Measurements from ENCODE around the gene STUB1.

STUB1 gene

DNA sequence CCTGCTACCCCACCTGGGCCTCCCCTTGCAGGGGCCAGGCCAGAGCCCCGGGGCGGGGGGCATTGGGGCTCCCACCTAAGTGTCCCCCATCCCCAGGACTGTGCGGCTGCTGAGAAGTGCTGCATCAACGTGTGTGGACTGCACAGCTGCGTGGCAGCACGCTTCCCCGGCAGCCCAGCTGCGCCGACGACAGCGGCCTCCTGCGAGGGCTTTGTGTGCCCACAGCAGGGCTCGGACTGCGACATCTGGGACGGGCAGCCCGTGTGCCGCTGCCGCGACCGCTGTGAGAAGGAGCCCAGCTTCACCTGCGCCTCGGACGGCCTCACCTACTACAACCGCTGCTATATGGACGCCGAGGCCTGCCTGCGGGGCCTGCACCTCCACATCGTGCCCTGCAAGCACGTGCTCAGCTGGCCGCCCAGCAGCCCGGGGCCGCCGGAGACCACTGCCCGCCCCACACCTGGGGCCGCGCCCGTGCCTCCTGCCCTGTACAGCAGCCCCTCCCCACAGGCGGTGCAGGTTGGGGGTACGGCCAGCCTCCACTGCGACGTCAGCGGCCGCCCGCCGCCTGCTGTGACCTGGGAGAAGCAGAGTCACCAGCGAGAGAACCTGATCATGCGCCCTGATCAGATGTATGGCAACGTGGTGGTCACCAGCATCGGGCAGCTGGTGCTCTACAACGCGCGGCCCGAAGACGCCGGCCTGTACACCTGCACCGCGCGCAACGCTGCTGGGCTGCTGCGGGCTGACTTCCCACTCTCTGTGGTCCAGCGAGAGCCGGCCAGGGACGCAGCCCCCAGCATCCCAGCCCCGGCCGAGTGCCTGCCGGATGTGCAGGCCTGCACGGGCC, 47.5 kb upstream of the STUB1 start:
- Histone ChIP-seq H3K4me2 (ENCODE audit: low read length) (no peak overlapping the region), H3K79me2 (ENCODE audit: insufficient read depth, low read length) (no peaks in the 10 kb centered on the region), H3K4me3 (ENCODE audit: low read depth, low read length, poor library complexity, severe bottlenecking) (no peak overlapping the region), H4K20me1 (ENCODE audit: insufficient read depth, low read length) (no peaks in the 10 kb centered on the region), H3K9me2 (ENCODE audit: low read depth, low read length) (no peaks in the 10 kb centered on the region), H3F3A (ENCODE audit: insufficient read depth, low read length) (no peaks in the 10 kb centered on the region), H3K36me3 (ENCODE audit: insufficient read depth, low read length) (no peaks in the 10 kb centered on the region), H3K4me1 (ENCODE audit: insufficient read depth, low read length, severe bottlenecking) (peaks cover 11% of the 10 kb centered on the region), H3K27ac (ENCODE audit: low read depth, low read length, poor library complexity, severe bottlenecking) (no peak overlapping the region), H2AFZ (ENCODE audit: low read length) (no peak overlapping the region), H3K27me3 (ENCODE audit: insufficient read depth, low read length) (no peaks in the 10 kb centered on the region; the same call in 1 of the 2 replicates), H3K9ac (ENCODE audit: low read length) (no peak overlapping the region), H3K9me3 (ENCODE audit: low read length) (no peaks in the 10 kb centered on the region)
- no peak for TF ChIP-seq EZH2 (IDR thresholded peaks at IDR 0.05; ENCODE audit: borderline replicate concordance, low read length)
- no peak for TF ChIP-seq CTCF (IDR thresholded peaks at IDR 0.05; ENCODE audit: low read length)

DNA sequence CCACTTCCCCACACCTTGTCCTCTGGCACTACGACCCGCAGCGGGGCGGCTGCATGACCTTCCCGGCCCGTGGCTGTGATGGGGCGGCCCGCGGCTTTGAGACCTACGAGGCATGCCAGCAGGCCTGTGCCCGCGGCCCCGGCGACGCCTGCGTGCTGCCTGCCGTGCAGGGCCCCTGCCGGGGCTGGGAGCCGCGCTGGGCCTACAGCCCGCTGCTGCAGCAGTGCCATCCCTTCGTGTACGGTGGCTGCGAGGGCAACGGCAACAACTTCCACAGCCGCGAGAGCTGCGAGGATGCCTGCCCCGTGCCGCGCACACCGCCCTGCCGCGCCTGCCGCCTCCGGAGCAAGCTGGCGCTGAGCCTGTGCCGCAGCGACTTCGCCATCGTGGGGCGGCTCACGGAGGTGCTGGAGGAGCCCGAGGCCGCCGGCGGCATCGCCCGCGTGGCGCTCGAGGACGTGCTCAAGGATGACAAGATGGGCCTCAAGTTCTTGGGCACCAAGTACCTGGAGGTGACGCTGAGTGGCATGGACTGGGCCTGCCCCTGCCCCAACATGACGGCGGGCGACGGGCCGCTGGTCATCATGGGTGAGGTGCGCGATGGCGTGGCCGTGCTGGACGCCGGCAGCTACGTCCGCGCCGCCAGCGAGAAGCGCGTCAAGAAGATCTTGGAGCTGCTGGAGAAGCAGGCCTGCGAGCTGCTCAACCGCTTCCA, 46.7 kb upstream of the STUB1 start:
- Histone ChIP-seq H3K9ac (ENCODE audit: low read length) (no peak overlapping the region), H3K36me3 (ENCODE audit: insufficient read depth, low read length) (no peaks in the 10 kb centered on the region), H3K27me3 (ENCODE audit: insufficient read depth, low read length) (no peaks in the 10 kb centered on the region; the same call in 1 of the 2 replicates), H3K4me2 (ENCODE audit: low read length) (no peak overlapping the region), H3K9me2 (ENCODE audit: low read depth, low read length) (no peaks in the 10 kb centered on the region), H3K9me3 (ENCODE audit: low read length) (no peaks in the 10 kb centered on the region), H3K27ac (ENCODE audit: low read depth, low read length, poor library complexity, severe bottlenecking) (no peak overlapping the region), H3K79me2 (ENCODE audit: insufficient read depth, low read length) (no peaks in the 10 kb centered on the region), H3K4me3 (ENCODE audit: low read depth, low read length, poor library complexity, severe bottlenecking) (no peak overlapping the region), H3K4me1 (ENCODE audit: insufficient read depth, low read length, severe bottlenecking) (peaks cover 12% of the 10 kb centered on the region), H4K20me1 (ENCODE audit: insufficient read depth, low read length) (no peaks in the 10 kb centered on the region), H3F3A (ENCODE audit: insufficient read depth, low read length) (no peaks in the 10 kb centered on the region), H2AFZ (ENCODE audit: low read length) (no peak overlapping the region)
- TF ChIP-seq CTCF (IDR thresholded peaks at IDR 0.05; ENCODE audit: low read length) (no peak), EZH2 (IDR thresholded peaks at IDR 0.05; ENCODE audit: borderline replicate concordance, low read length) (no peak)

DNA sequence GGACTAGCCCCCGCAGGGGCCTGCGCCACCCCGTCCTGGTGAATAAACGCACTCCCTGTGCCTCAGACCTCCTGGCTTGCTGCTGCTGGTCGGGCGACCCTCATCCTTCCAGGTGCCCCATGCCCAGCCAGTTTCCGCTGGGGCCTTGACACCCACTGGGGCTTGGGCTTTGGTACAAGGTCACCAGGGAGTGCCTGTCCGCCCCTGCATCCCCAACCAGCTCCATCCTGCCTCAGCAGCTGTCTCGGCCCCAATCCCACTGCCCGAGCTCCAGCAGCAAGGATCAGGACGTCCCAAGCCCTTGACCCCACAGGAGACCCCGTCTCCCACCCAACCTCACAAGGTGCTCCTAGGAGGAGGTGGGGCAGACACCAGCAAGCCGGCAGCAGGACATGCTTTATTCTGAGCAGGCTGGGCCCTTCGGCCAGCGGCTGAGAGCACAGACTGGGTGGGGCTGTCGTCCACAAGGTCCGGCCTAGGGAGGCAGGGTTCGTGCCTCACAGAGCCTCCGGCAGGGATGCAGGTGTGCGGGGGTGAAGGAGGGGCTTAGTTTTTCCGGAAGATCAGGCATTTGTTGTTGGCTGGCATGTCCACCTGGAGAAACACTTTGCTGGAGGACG, 46.0 kb upstream of the STUB1 start:
- no peak overlapping the region for H3K27ac ChIP-seq (ENCODE audit: low read depth, low read length, poor library complexity, severe bottlenecking)
- H4K20me1 ChIP-seq (ENCODE audit: insufficient read depth, low read length), result no peaks in the 10 kb centered on the region
- no peak overlapping the region for H3K4me3 ChIP-seq (ENCODE audit: low read depth, low read length, poor library complexity, severe bottlenecking)
- H3K79me2 ChIP-seq (ENCODE audit: insufficient read depth, low read length), result no peaks in the 10 kb centered on the region
- H3K9me2 ChIP-seq (ENCODE audit: low read depth, low read length), result no peaks in the 10 kb centered on the region
- no peaks in the 10 kb centered on the region for H3F3A ChIP-seq (ENCODE audit: insufficient read depth, low read length)
- H3K27me3 ChIP-seq (ENCODE audit: insufficient read depth, low read length), result no peaks in the 10 kb centered on the region; the same call in 1 of the 2 replicates
- H3K4me2 ChIP-seq (ENCODE audit: low read length), result no peak overlapping the region
- H3K4me1 ChIP-seq (ENCODE audit: insufficient read depth, low read length, severe bottlenecking), result peaks cover 19% of the 10 kb centered on the region
- H3K36me3 ChIP-seq (ENCODE audit: insufficient read depth, low read length), result no peaks in the 10 kb centered on the region
- H3K9me3 ChIP-seq (ENCODE audit: low read length), result no peaks in the 10 kb centered on the region
- TF ChIP-seq CTCF (IDR thresholded peaks at IDR 0.05; ENCODE audit: low read length) (no peak), EZH2 (IDR thresholded peaks at IDR 0.05; ENCODE audit: borderline replicate concordance, low read length) (no peak)
- no peak overlapping the region for H3K9ac ChIP-seq (ENCODE audit: low read length)
- no peak overlapping the region for H2AFZ ChIP-seq (ENCODE audit: low read length)

All from OCI-LY1 (cell line).